SH-SY5Y (cell line): ENCODE data around the gene RUFY1.

Source experiments
- GATA2 ChIP-seq: IDR thresholded peaks from 2 replicates; pipeline ENCODE4 v1.6.1; 2011; ENCODE audit warnings: mild to moderate bottlenecking, low read depth, low read length
- GATA3 ChIP-seq: IDR thresholded peaks from 2 replicates; pipeline ENCODE4 v1.6.1; 2011; ENCODE audit warnings: low read depth, mild to moderate bottlenecking, low read length, moderate library complexity

- TF ChIP-seq GATA3 (no peak), GATA2 (no peak)
These were observed 98.1 kb downstream of the RUFY1 start for GRCh38 chr5:179648410-179648809.
